Measurements from ENCODE around the gene ZDHHC8.

- TF ChIP-seq POLR2AphosphoS5 (IDR thresholded peaks at IDR 0.05; ENCODE audit: low read depth) (no peak), GABPA (IDR thresholded peaks at IDR 0.05; ENCODE audit: low read depth) (no peak), CTCF (IDR thresholded peaks at IDR 0.05; ENCODE audit: insufficient read depth, low read length) (no peak)
These were observed 44.0 kb upstream of the ZDHHC8 start for GRCh38 chr22:20087319-20088262.

Measured in HL-60 (cell line).